HG03439 (cell line): ENCODE data around the gene PDE6G.

Source experiments
- ATAC-seq: cut with Tn5 transposase; IDR thresholded peaks from one replicate; pipeline ENCODE4 v1.9.1; 2021; ENCODE audit warnings: mild to moderate bottlenecking, moderate library complexity; ENCODE audit not compliant: unreplicated experiment

The PDE6G gene

GRCh38 chr17:81664051-81664470, 7.7 kb upstream of the PDE6G start:
- no peak for ATAC-seq

GRCh38 chr17:81662002-81662401, 5.7 kb upstream of the PDE6G start:
- ATAC-seq = no peak

DNA sequence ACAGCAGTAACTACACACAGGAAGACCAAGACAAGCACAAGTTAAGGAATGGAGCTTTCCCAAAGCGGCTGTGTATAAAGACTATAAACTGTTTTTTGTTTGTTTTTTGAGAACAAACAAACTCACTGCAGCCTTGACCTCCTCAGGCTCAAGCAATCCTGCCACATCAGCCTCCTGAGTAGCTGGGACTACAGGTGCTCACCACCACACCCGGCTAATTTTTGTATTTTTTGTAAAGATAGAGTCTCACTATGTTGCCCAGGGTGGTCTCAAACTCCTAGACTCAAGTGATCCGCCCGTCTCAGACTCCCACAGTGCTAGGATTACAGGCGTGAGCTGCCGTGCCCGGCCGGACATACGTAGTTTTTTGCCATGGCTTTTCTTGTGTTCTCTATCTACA, 4.1 kb upstream of the PDE6G start:
- ATAC-seq = no peak

GRCh38 chr17:81659038-81659437, 2.7 kb upstream of the PDE6G start:
- no peak for ATAC-seq

DNA sequence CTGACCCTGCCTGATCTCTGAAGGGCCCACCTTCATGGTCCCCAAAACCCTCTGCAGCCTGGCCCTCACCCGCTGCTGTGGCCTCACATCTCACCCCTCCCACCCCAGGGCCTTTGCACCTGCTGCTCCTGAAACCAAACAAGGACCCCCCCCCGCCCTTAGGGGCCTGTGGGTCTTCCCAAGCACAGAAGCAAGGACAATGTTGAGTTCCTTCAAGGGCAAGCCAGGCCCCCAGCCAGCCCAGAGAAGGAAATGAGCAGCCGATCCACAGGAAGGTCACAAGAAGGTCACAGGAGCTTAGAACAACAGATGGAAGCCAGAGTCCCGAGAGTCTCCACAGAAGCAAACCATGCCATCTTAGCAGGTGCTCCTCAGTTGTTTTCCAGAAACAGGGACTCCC, 493 bp upstream of the PDE6G start:
- no peak for ATAC-seq

- ATAC-seq = no peak
These were observed 794 bp downstream of the PDE6G start for GRCh38 chr17:81655378-81656117.

- ATAC-seq = no peak
These were observed 3.2 kb downstream of the PDE6G start for GRCh38 chr17:81652906-81653771.

GRCh38 chr17:81651692-81652091, 4.7 kb downstream of the PDE6G start:
- no peak for ATAC-seq

GRCh38 chr17:81650951-81651350, 5.4 kb downstream of the PDE6G start:
- ATAC-seq = no peak

- ATAC-seq = no peak
These were observed 7.6 kb downstream of the PDE6G start for GRCh38 chr17:81648707-81649085.

DNA sequence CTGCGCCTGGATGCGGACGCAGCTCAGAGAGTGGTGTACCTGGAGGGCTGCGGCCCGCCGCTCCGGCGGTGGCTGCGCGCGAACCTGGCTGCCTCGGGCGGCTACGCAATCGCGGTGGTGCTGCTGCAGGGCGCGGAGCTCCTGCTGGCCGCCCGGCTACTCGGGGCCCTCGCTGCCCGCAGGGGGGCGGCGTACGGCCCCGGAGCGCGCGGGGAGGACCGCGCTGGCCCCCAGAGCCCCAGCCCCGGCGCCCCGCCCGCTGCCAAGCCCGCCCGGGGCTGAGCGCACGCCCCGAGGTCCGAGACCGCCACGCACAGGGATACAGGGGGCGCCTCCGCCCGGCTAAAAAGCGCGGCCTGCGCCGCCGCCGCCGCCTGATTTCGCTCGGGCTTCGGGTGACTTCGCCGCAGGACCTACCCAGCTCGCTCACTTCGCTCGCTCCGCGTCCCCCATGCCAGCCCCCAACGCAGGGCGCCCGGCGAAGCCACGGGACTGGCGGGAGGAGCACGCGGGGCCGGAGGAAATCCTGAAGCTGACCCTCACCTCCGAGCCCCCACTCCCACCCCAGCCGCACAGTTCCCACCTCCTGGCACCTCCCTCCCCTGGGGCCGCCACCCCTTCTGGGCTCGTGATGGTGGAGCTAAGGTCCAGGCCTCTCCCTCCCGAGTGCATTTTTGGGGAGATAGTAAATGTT, 8.2 kb downstream of the PDE6G start:
- no peak for ATAC-seq

GRCh38 chr17:81647640-81648012, 8.7 kb downstream of the PDE6G start:
- ATAC-seq = no peak

DNA sequence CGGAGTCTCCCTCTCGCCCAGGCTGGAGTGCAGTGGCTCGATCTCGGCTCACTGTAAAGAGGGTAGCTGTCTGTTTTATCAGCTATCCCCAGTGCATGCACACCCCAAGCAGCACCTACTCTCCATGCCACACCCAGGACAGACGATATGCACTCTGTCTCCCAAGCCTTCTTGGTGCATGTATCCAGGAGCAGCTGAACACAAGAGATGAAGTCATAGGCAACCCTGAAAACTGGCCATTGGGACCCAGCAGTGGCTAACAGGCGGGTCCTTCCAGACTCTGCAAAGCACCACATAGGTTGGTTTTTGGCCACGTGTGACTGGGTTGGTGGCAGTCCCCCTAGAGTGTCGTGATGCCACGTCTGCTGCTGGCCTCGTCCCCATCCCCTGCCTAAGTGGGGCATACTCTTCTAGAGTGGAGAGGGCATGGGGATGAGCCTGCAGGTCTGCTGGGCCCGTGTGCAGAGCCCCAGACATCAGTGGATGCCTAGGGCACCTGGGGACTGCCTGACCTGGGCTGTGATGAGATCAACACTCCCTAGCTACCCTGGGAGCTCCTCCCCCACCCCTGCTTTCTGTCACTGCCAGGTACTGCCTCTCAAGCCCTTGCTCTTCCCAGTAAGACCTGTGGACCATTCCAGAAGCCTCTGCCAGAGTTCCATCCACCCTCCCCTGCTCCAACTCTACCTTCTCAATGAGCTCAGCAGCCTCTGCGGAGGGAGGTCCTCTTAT, 9.3 kb downstream of the PDE6G start:
- ATAC-seq = no peak

GRCh38 chr17:81644976-81645952, 11.1 kb downstream of the PDE6G start:
- no peak for ATAC-seq

DNA sequence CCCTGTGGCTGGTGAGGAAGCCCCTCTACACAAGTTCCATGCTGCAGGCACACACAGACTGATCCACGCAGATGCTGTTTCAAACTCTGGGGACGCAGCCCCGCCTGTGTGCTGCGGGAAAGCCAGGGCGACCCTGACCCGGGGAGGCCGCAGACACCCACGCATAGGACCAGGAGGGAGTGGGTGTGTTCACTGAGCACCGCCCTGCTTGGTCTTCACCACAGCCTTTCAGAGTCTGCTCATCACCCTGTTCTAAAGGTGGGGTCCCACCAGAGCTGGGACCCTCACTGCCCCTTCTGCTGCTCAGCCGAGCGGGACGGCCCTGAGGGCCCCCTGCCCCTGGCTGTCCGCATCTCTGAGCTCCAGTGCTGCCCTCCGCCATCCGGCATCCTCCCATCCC, 11.8 kb downstream of the PDE6G start:
- ATAC-seq = no peak

DNA sequence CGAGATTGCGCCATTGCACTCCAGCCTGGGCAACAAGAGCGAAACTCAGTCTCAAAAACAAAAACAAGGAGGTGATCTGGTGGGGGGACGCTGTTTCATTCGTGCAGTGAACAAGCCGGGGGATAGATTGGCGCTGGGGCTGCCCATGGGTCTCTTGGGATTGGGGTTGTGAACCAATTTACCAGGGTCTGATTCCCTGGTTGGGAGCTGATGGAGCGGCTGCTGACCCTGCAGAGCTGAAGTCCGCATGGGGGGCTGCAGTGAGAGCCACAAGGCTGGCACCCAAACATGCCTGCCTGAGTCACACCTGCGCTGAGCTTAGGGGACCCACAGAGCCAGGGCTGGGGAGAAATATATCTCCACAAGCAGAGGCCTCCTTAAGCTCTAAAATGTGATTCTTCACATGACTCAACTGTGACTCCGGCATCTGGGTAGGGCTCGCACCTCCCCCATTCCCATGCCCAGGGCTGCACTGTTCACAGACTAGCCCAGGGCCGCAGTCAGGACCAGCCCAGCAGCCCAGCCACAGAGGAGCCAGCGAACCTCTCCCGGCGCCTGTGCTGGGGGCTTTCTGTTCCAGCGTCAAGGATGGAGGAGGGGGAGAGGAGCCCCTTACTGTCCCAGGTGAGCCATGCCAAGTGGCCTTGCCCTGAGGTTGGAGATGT, 14.4 kb downstream of the PDE6G start:
- ATAC-seq = no peak

- no peak for ATAC-seq
These were observed 16.3 kb downstream of the PDE6G start for GRCh38 chr17:81640011-81640410.

GRCh38 chr17:81638683-81639082, 17.7 kb downstream of the PDE6G start:
- no peak for ATAC-seq
